Ishikawa (cell line): Measurements from ENCODE around the gene JPT2.

Experiments used
- CEBPB ChIP-seq: IDR thresholded peaks from 2 replicates; pipeline ENCODE4 v1.6.1; 2012
- MAX ChIP-seq: IDR thresholded peaks from 2 replicates; pipeline ENCODE4 v1.6.1; 2012
- RAD21 ChIP-seq: IDR thresholded peaks from 2 replicates; pipeline ENCODE4 v1.6.1; 2012; ENCODE audit warnings: low read depth

- TF ChIP-seq CEBPB, result no peak
- no peak for TF ChIP-seq MAX
- no peak for TF ChIP-seq RAD21
Measured at GRCh38 chr16:1745900-1746692, 68.0 kb downstream of the JPT2 start.
